ENCODE results near the gene TMEM272.

Gene TMEM272

GRCh38 chr13:51800486-51800885 lies 44.5 kb downstream of the TMEM272 start:
- no peak for DNase-seq (ENCODE audit: extremely low spot score)
- TF ChIP-seq NFRKB (IDR thresholded peaks at IDR 0.05) (no peak), CTBP1 (IDR thresholded peaks at IDR 0.05; ENCODE audit: borderline replicate concordance) (no peak), PKNOX1 (IDR thresholded peaks at IDR 0.05) (no peak), HDGF (IDR thresholded peaks at IDR 0.05; ENCODE audit: borderline replicate concordance) (no peak), ZNF384 (IDR thresholded peaks at IDR 0.05) (no peak), L3MBTL2 (conservative IDR thresholded peaks at IDR 0.05) (no peak), SP1 (IDR thresholded peaks at IDR 0.05) (no peak), TARDBP (IDR thresholded peaks at IDR 0.05) (no peak), BHLHE40 (IDR thresholded peaks at IDR 0.05; ENCODE audit: borderline replicate concordance) (no peak), LEF1 (IDR thresholded peaks at IDR 0.05; ENCODE audit: borderline replicate concordance) (no peak)
- ChIA-PET CTCF (interaction anchor here (0.7 kb wide), 1 partner anchor 482 kb away, joined by 3 read pairs; no protein-coding TSS in a partner anchor), POLR2A (interaction anchor here (1.2 kb wide), 1 partner anchor 347 kb away, joined by 5 read pairs; no protein-coding TSS in a partner anchor)

- DNase-seq (ENCODE audit: extremely low spot score): no peak
- POLR2A ChIA-PET: no interaction called here
- TF ChIP-seq HDGF (IDR thresholded peaks at IDR 0.05; ENCODE audit: borderline replicate concordance): no peak
- no peak for TF ChIP-seq FOXM1 (IDR thresholded peaks at IDR 0.05; ENCODE audit: borderline replicate concordance)
- TF ChIP-seq FOXA1 (IDR thresholded peaks at IDR 0.05): no peak
- TF ChIP-seq SUZ12 (IDR thresholded peaks at IDR 0.05): no peak
- TF ChIP-seq LEF1 (IDR thresholded peaks at IDR 0.05; ENCODE audit: borderline replicate concordance): no peak
- no peak for TF ChIP-seq ELF4 (IDR thresholded peaks at IDR 0.05)
- no peak for TF ChIP-seq BHLHE40 (IDR thresholded peaks at IDR 0.05; ENCODE audit: borderline replicate concordance)
- no peak for TF ChIP-seq ZNF384 (IDR thresholded peaks at IDR 0.05)
- TF ChIP-seq CTBP1 (IDR thresholded peaks at IDR 0.05; ENCODE audit: borderline replicate concordance): no peak
- TF ChIP-seq PKNOX1 (IDR thresholded peaks at IDR 0.05): no peak
- no peak for TF ChIP-seq ARNT (IDR thresholded peaks at IDR 0.05)
- TF ChIP-seq NFRKB (IDR thresholded peaks at IDR 0.05): no peak
- CTCF ChIA-PET: no interaction called here
These were observed 45.7 kb downstream of the TMEM272 start for GRCh38 chr13:51799261-51799660.

GRCh38 chr13:51797664-51798488 lies 47.1 kb downstream of the TMEM272 start:
- DNase-seq (ENCODE audit: extremely low spot score): peak; percentile 51
- no peak for TF ChIP-seq NFRKB (IDR thresholded peaks at IDR 0.05)
- TF ChIP-seq ELF4 (IDR thresholded peaks at IDR 0.05): no peak
- no peak for TF ChIP-seq BHLHE40 (IDR thresholded peaks at IDR 0.05; ENCODE audit: borderline replicate concordance)
- TF ChIP-seq ZNF384 (IDR thresholded peaks at IDR 0.05): no peak
- no peak for TF ChIP-seq PKNOX1 (IDR thresholded peaks at IDR 0.05)
- no peak for TF ChIP-seq FOXA1 (IDR thresholded peaks at IDR 0.05)
- no peak for TF ChIP-seq ARNT (IDR thresholded peaks at IDR 0.05)
- no peak for TF ChIP-seq SUZ12 (IDR thresholded peaks at IDR 0.05)
- TF ChIP-seq HDGF (IDR thresholded peaks at IDR 0.05; ENCODE audit: borderline replicate concordance): no peak
- no peak for TF ChIP-seq SP1 (IDR thresholded peaks at IDR 0.05)
- no peak for TF ChIP-seq TARDBP (IDR thresholded peaks at IDR 0.05)
- TF ChIP-seq LEF1 (IDR thresholded peaks at IDR 0.05; ENCODE audit: borderline replicate concordance): no peak
- no peak for TF ChIP-seq FOXM1 (IDR thresholded peaks at IDR 0.05; ENCODE audit: borderline replicate concordance)
- ChIA-PET POLR2A (interaction anchor here (0.7 to 0.9 kb wide), 2 partner anchors 13 to 345 kb away, joined by 3 to 4 read pairs; partner anchors contain the start of gene INTS6), CTCF (interaction anchor here (0.6 to 1.6 kb wide), 10 partner anchors 10 to 672 kb away, joined by 3 to 4 read pairs (median 3); no protein-coding TSS in a partner anchor)

- DNase-seq (ENCODE audit: extremely low spot score): no peak
- TF ChIP-seq ELF4 (IDR thresholded peaks at IDR 0.05) (no peak), HDGF (IDR thresholded peaks at IDR 0.05; ENCODE audit: borderline replicate concordance) (no peak), FOXK2 (IDR thresholded peaks at IDR 0.05) (no peak), CTBP1 (IDR thresholded peaks at IDR 0.05; ENCODE audit: borderline replicate concordance) (no peak), BHLHE40 (IDR thresholded peaks at IDR 0.05; ENCODE audit: borderline replicate concordance) (no peak), PKNOX1 (IDR thresholded peaks at IDR 0.05) (no peak), SP1 (IDR thresholded peaks at IDR 0.05) (no peak), FOXM1 (IDR thresholded peaks at IDR 0.05; ENCODE audit: borderline replicate concordance) (no peak), ARNT (IDR thresholded peaks at IDR 0.05) (no peak), TARDBP (IDR thresholded peaks at IDR 0.05) (no peak), NFRKB (IDR thresholded peaks at IDR 0.05) (no peak), SUZ12 (IDR thresholded peaks at IDR 0.05) (no peak), ZNF384 (IDR thresholded peaks at IDR 0.05) (no peak)
- ChIA-PET POLR2A (interaction anchor here (0.6 kb wide), 1 partner anchor 344 kb away, joined by 3 read pairs; the partner anchor contains the start of gene INTS6), CTCF (interaction anchor here (0.7 to 1.6 kb wide), 4 partner anchors 343 to 671 kb away, joined by 3 to 4 read pairs (median 3); no protein-coding TSS in a partner anchor)
These were observed 48.4 kb downstream of the TMEM272 start for GRCh38 chr13:51796546-51796945.

GRCh38 chr13:51795419-51795818 lies 49.6 kb downstream of the TMEM272 start:
- no peak for DNase-seq (ENCODE audit: extremely low spot score)
- ChIA-PET CTCF (no interaction called here), POLR2A (interaction anchor here (1.1 to 1.2 kb wide), 2 partner anchors 9 to 342 kb away, joined by 3 read pairs; no protein-coding TSS in a partner anchor)
- no peak for TF ChIP-seq PKNOX1 (IDR thresholded peaks at IDR 0.05)
- TF ChIP-seq CTBP1 (IDR thresholded peaks at IDR 0.05; ENCODE audit: borderline replicate concordance): no peak

Measured in HEK293T (cell line).